Effector CD4-positive, alpha-beta T cell (primary cell): Measurements from ENCODE around the gene TERB2.
"Not testable (repeated sequence)": the region's sequence is repeated elsewhere in the genome, so short reads cannot be mapped to it uniquely, and the experiment has no call there.

ENCODE experiments used
- DNase-seq: peaks from one replicate; pipeline ENCODE4 v3.0.0-alpha.2; 2020

The TERB2 gene

GRCh38 chr15:45003731-45004410 lies 47.4 kb downstream of the TERB2 start:
- not testable (repeated sequence) for DNase-seq

GRCh38 chr15:45004590-45005175 lies 48.2 kb downstream of the TERB2 start:
- DNase-seq = not testable (repeated sequence)

- DNase-seq = no peak
Measured at GRCh38 chr15:45009046-45009445, 52.6 kb downstream of the TERB2 start.

- DNase-seq = not testable (repeated sequence)
Measured at GRCh38 chr15:45015114-45015513, 58.6 kb downstream of the TERB2 start.

- not testable (repeated sequence) for DNase-seq
Measured at GRCh38 chr15:45020222-45020900, 63.9 kb downstream of the TERB2 start.

GRCh38 chr15:45020901-45021259 lies 64.4 kb downstream of the TERB2 start:
- not testable (repeated sequence) for DNase-seq

- no peak for DNase-seq
Measured at GRCh38 chr15:45021348-45021747, 64.9 kb downstream of the TERB2 start.

GRCh38 chr15:45022871-45023658 lies 66.6 kb downstream of the TERB2 start, which contains the start of gene SORD:
Gene SORD (plus strand): TSS chr15:45023195. CDS start chr15:45023284, 89 bp downstream.
- peak; percentile 84 for DNase-seq

GRCh38 chr15:45023659-45024225 lies 67.3 kb downstream of the TERB2 start:
- DNase-seq = no peak

GRCh38 chr15:45024649-45025048 lies 68.2 kb downstream of the TERB2 start:
- not testable (repeated sequence) for DNase-seq

GRCh38 chr15:45025627-45026026 lies 69.1 kb downstream of the TERB2 start:
- DNase-seq = not testable (repeated sequence)

- no peak for DNase-seq
Measured at GRCh38 chr15:45026651-45027190, 70.2 kb downstream of the TERB2 start.

- no peak for DNase-seq
Measured at GRCh38 chr15:45027220-45027619, 70.7 kb downstream of the TERB2 start.
